Adrenal gland (tissue), 12 donors: ENCODE measurements around the gene CFAP57. TPM values are rescaled to one million over a fixed set of nuclear protein-coding genes. Genes with fewer than 3 reads are reported as not detected.

ENCODE experiments used
- DNase-seq, 7 donors: peaks; one replicate each; pipeline ENCODE4 v3.0.0-alpha.2; 2019 to 2020
- H3K27ac ChIP-seq, 5 donors: fragments of 200-600 bp; sonication (generic) in 4 of 5; 1 replicate in 3 of 5; 2 replicates in 2 of 5; pipeline versions ENCODE4 v1.5.1 to v1.8.0; 2016 to 2020; ENCODE audit warnings: mild to moderate bottlenecking in 1 of 5
- H3K27me3 ChIP-seq: fragments of 200-600 bp; 2 replicates; pipeline ENCODE4 v1.8.0; 2021
- H3K36me3 ChIP-seq, 2 donors: fragments of 200-600 bp; replicated peaks in 1 of 2; 1 replicate in 1 of 2; 2 replicates in 1 of 2; pipeline versions ENCODE4 v1.5.1 to v1.8.0; 2018 to 2022
- H3K4me1 ChIP-seq, 2 donors: fragments of 200-600 bp; replicated peaks in 1 of 2; 1 replicate in 1 of 2; 2 replicates in 1 of 2; pipeline versions ENCODE4 v1.5.1 to v1.8.0; 2018 to 2021
- H3K4me3 ChIP-seq, 4 donors: fragments of 200-600 bp; sonication (generic) in 3 of 4; one replicate each; pipeline ENCODE4 v1.5.1; 2016 to 2018
- H3K9me3 ChIP-seq, 3 donors: fragments of 200-600 bp; sonication (generic) in 1 of 3; replicated peaks in 1 of 3; 1 replicate in 2 of 3; 2 replicates in 1 of 3; pipeline versions ENCODE4 v1.5.1 to v1.8.0; 2016 to 2021
- CTCF ChIP-seq, 6 experiments: fragments of 450-650 bp in 4 of 6; fragments of 200-600 bp in 2 of 6; sonication (generic) in 1 of 6; IDR thresholded peaks; 1 replicate in 5 of 6; 2 replicates in 1 of 6; pipeline versions ENCODE4 v1.5.1 to v1.8.0; 2016 to 2021; ENCODE audit warnings: antibody characterized with exemption in 6 of 6, mild to moderate bottlenecking in 2 of 6, moderate library complexity in 1 of 6
- POLR2A ChIP-seq, 2 donors: fragments of 450-650 bp; IDR thresholded peaks; one replicate each; pipeline ENCODE4 v1.6.1; 2017; ENCODE audit warnings: antibody characterized with exemption in 2 of 2, mild to moderate bottlenecking in 2 of 2, moderate library complexity in 1 of 2
- WGBS, 4 donors: extraction: QIAGEN DNeasy Blood & Tissue Kit in 2 of 4; methylation state at CpG; one replicate each; pipeline versions ENCODE4 v1.1.5 to v1.1.7; 2013 to 2017; 5-methylcytosine and 5-hydroxymethylcytosine counted together
- intact Hi-C, 2 donors: fragments of 100-400 bp; cut with DNase I; formaldehyde crosslinking; loops; one replicate each; pipeline versions ENCODE4 v1.14.1 to v1.15.0; 2022 to 2023
- polyA plus RNA-seq, 3 donors: library from polyadenylated mRNA; stranded (reverse); fragments of 200-250 nt in 2 of 3; fragments of 350-450 nt in 1 of 3; fragmentation: Illumina TruSeq in 1 of 3; extraction: RNeasy Lipid Tissue Mini Kit (QIAGEN cat#74804) in 1 of 3; gene quantifications; one replicate each; pipeline ENCODE4 v1.2.3, GENCODE V29; 2013 to 2014
- total RNA-seq, 9 donors: library from RNA; depleted of rRNA in 4 of 9; stranded (reverse); fragments of >200 nt in 4 of 9; fragments of 120-200 nt in 1 of 9; fragmentation: NEBNext Ultra II Directional in 1 of 9; extraction: Animal tissue kit (Norgen Biotek cat#: 25700) in 1 of 9; gene quantifications; one replicate each; pipeline versions ENCODE4 v1.1.0 to v1.2.4, GENCODE V29; 2013 to 2023
- donor health status: healthy with polysubstance abuse.
- donor health status: Bipolar disorder and iron deficiency.
- donor health status: DM: yes; HTN: yes; CAD: no.
- donor health status: DM: no; HTN: no; CAD: no.
- donor health status: DM: no; HTN: no; CAD: no.
- donor health status: DM: yes; HTN: yes; CAD: no.

Gene CFAP57
- total and polyA plus RNA-seq, 12 donors = 0.06 to 2.1 (median 0.33) TPM; not detected in 3

GRCh38 chr1:43140010-43140409 is 32.1 kb upstream of the CFAP57 start:
- peaks cover 0 to 4% (median 0%) of the 10 kb centered on the region in 3 donors for H3K9me3 ChIP-seq
- H3K4me3 ChIP-seq = no peak overlapping the region
- intact Hi-C loops = no loop called here
- no peak for DNase-seq
- TF ChIP-seq POLR2A (IDR thresholded peaks at IDR 0.05) = no peak
- TF ChIP-seq CTCF (IDR thresholded peaks at IDR 0.05) = no peak
- H3K36me3 ChIP-seq = no peaks in the 10 kb centered on the region
- no peaks in the 10 kb centered on the region for H3K27me3 ChIP-seq
- H3K4me1 ChIP-seq = peaks cover 0 to 5% of the 10 kb centered on the region in 2 donors
- H3K27ac ChIP-seq = no peak overlapping the region

DNA sequence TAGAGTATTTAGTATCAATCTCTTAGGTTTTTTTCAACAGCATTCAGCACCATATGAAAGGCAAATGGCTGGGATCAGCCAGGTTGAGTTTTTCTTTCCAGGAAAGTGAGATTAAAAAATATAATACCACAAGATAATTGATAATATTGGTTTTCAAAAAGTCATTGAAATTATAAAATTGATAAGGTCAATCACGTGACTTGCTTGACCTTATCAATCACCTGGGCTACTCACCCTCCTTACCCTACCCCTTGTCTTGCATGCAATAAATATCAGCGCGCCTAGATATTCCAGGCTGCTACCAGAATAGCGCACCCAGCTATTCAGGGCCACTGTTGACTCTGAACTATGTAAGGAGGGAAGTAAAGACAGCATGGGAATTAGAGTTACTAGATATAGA is 31.5 kb upstream of the CFAP57 start:
- intact Hi-C loops = no loop called here
- H3K27me3 ChIP-seq = no peaks in the 10 kb centered on the region
- DNase-seq = no peak
- H3K36me3 ChIP-seq = no peaks in the 10 kb centered on the region
- peaks cover 0 to 4% (median 0%) of the 10 kb centered on the region in 3 donors for H3K9me3 ChIP-seq
- no peak overlapping the region for H3K27ac ChIP-seq
- 88 to 93% (median 92%) methylated on average over 4 of the region's 4 CpGs for WGBS, 4 donors
- no peak for TF ChIP-seq CTCF (IDR thresholded peaks at IDR 0.05)
- TF ChIP-seq POLR2A (IDR thresholded peaks at IDR 0.05) = no peak
- peaks cover 0 to 4% of the 10 kb centered on the region in 2 donors for H3K4me1 ChIP-seq
- H3K4me3 ChIP-seq = no peak overlapping the region

DNA sequence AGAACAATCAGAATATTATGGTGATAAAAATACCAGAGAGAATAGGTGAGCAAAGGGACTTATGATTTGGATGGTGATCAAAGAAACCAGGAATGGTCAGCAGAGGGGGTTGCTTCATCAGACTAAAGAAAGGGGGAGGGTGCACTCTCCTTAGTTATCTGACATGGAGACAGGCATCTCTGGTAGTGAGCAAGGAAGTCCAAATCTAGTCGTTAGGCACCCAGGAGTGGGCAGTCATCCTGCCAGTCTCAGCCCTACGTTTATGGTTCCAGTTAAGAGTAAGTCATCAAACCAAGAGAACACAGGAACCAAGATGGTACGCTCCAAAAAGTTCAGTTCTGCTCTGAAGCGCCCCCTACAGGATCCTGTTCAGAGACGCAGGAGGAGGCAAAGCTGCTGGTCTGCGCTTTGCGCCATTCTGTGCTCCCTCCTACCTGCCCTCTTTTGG is 28.7 kb upstream of the CFAP57 start:
- no peaks in the 10 kb centered on the region for H3K27me3 ChIP-seq
- no peaks in the 10 kb centered on the region for H3K36me3 ChIP-seq
- DNase-seq = no peak
- no peak overlapping the region for H3K4me3 ChIP-seq
- H3K9me3 ChIP-seq = peaks cover 0 to 4% (median 0%) of the 10 kb centered on the region in 3 donors
- intact Hi-C loops = no loop called here
- TF ChIP-seq CTCF (IDR thresholded peaks at IDR 0.05) = no peak
- no peak for TF ChIP-seq POLR2A (IDR thresholded peaks at IDR 0.05)
- WGBS, 4 donors = 12 to 31% (median 26%) methylated on average over 6 to 7 of the region's 7 CpGs
- H3K4me1 ChIP-seq = peaks cover 0 to 11% of the 10 kb centered on the region in 2 donors
- no peak overlapping the region for H3K27ac ChIP-seq

DNA sequence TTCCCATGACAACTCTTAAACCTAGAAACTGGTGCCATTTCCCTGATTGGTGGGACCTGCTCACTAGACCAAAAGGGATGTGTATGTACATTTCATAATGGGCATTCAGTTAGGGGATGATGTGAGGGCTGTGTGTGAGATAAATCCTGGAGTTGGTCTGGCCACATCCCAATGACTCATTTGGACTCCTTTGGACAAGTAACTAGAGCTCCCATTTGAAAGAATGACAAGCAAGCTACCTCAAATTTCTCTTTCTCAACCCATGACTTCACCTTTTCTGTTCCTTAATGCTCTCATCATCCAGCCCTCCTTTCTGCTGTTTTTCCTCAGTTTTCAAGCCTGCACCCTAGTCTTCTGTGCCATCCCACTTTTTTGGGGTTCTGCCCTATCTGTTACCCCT is 27.9 kb upstream of the CFAP57 start:
- Histone ChIP-seq H3K4me1 (peaks cover 0 to 12% of the 10 kb centered on the region in 2 donors), H3K27ac (no peak overlapping the region), H3K36me3 (no peaks in the 10 kb centered on the region), H3K4me3 (no peak overlapping the region), H3K9me3 (peaks cover 0 to 4% (median 0%) of the 10 kb centered on the region in 3 donors), H3K27me3 (no peaks in the 10 kb centered on the region)
- DNase-seq = no peak
- TF ChIP-seq POLR2A (IDR thresholded peaks at IDR 0.05) = no peak
- intact Hi-C loops = no loop called here

DNA sequence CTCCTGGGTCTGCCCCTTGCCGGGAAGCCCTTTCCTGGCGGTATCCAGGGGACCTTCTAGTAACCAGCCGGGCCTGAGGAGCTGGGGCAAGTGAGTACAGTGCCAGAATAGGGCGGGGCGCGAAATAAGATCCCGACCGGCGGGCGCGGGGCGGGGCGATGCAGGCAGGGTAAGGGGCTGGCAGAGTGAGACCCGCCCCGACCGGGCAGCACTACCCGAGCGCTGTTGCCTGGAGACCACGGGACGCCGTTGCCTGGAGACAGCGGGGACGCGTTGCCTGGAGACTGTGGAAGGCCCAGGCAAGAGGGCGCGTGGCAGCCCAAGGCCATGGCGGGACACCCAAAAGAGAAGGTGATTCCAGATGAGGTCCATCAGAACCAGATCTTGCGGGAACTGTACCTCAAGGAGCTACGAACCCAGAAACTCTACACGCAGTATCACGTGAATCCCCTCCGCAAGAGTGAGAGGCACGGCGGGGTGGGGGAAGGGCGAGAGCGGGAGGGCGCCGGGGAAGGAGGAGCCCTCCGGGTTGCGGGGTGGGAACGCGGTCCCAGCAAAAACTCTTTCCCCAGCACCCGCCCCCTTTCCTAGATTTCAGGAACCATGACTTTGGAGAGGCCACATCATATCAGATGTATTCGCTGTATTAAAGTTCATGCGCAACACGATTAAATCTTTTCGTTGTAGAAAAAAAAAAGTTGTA is 24.4 kb upstream of the CFAP57 start:
- H3K27ac ChIP-seq = no peak overlapping the region
- intact Hi-C loops = no loop called here
- H3K4me3 ChIP-seq = peak overlapping the region in 1 of 4 donors; percentile 51
- no peaks in the 10 kb centered on the region for H3K27me3 ChIP-seq
- H3K36me3 ChIP-seq = no peaks in the 10 kb centered on the region
- WGBS, 4 donors = 4 to 8% (median 5%) methylated on average over 25 to 47 of the region's 47 CpGs
- peak; percentile 76 to 86 (median 79) for DNase-seq
- TF ChIP-seq CTCF (IDR thresholded peaks at IDR 0.05) (no peak), POLR2A (IDR thresholded peaks at IDR 0.05) (peak in 1 of 2 donors; percentile 15)
- no peaks in the 10 kb centered on the region for H3K9me3 ChIP-seq
- peaks cover 0 to 12% of the 10 kb centered on the region in 2 donors for H3K4me1 ChIP-seq
